ENCODE data around the gene ANKS1A. TPM values are rescaled to one million over a fixed set of nuclear protein-coding genes. Genes with fewer than 3 reads are reported as not detected.

The ANKS1A gene
- total and polyA plus RNA-seq, 2 of the 4 experiments (the other 2 are of a cell fraction): 7.2 to 7.5 TPM

GRCh38 chr6:35120746-35121145 lies 231.7 kb downstream of the ANKS1A start:
- H2BK5ac ChIP-seq (ENCODE audit: low read depth, low read length, poor library complexity, severe bottlenecking): no peak overlapping the region
- in situ Hi-C loops (cut with MboI; ENCODE audit: low sequenced_read_pairs): no loop called here
- CTCF ChIA-PET: no interaction called here

More at GRCh38 chr6:35120746-35121145, 231.7 kb downstream of the ANKS1A start:
- no CpG with 5 or more reads among the region's 2 CpGs for WGBS, 2 experiments (ENCODE audit: extremely low coverage in 2 of 2, insufficient read length in 1 of 2)
- TF ChIP-seq BHLHE40 (IDR thresholded peaks at IDR 0.05; ENCODE audit: low read depth, low read length) (no peak), SMC3 (IDR thresholded peaks at IDR 0.05; ENCODE audit: low read depth, low read length) (no peak), MAFK (IDR thresholded peaks at IDR 0.05; ENCODE audit: low read depth, low read length) (no peak), RAD21 (IDR thresholded peaks at IDR 0.05; ENCODE audit: low read length) (no peak), NFE2L2 (IDR thresholded peaks at IDR 0.05; ENCODE audit: low read depth, low read length) (no peak), POLR2A (IDR thresholded peaks at IDR 0.05; ENCODE audit: low read depth, low read length) (no peak), RFX5 (IDR thresholded peaks at IDR 0.05; ENCODE audit: low read depth, low read length) (no peak), RCOR1 (IDR thresholded peaks at IDR 0.05; ENCODE audit: insufficient replicate concordance, low read length) (no peak), FOS (IDR thresholded peaks at IDR 0.05; ENCODE audit: low read depth, low read length) (no peak), CHD1 (IDR thresholded peaks at IDR 0.05; ENCODE audit: low read depth, low read length) (no peak), MXI1 (IDR thresholded peaks at IDR 0.05; ENCODE audit: borderline replicate concordance, low read depth, low read length) (no peak), MAZ (IDR thresholded peaks at IDR 0.05; ENCODE audit: borderline replicate concordance, low read depth, low read length) (no peak), USF2 (IDR thresholded peaks at IDR 0.05; ENCODE audit: low read depth, low read length) (no peak), ELK1 (IDR thresholded peaks at IDR 0.05; ENCODE audit: borderline replicate concordance, low read depth, low read length) (no peak), CEBPB (IDR thresholded peaks at IDR 0.05; ENCODE audit: low read depth, low read length) (no peak), CTCF (conservative IDR thresholded peaks at IDR 0.05; ENCODE audit: low read depth, low read length) (no peak)
- POLR2A ChIA-PET (ENCODE audit: unreplicated experiment): no interaction called here
- H4K5ac ChIP-seq (ENCODE audit: low read depth, low read length): no peak overlapping the region
- dilution Hi-C loops (cut with HindIII; ENCODE audit: low sequenced_read_pairs, unreplicated experiment) (no loop called here), intact Hi-C loops (cut with micrococcal nuclease) (no loop called here)
- H3K23ac ChIP-seq (ENCODE audit: low read depth, low read length): no peak overlapping the region
- H3K4me3 ChIP-seq (ENCODE audit: insufficient read depth, low read depth, low read length): no peak overlapping the region
- DNase-seq: no peak
- H4K8ac ChIP-seq (ENCODE audit: low read depth in 2 of 2, low read length in 2 of 2): no peak overlapping the region
- no peaks in the 10 kb centered on the region for H3K36me3 ChIP-seq (ENCODE audit: control insufficient read depth, insufficient read depth, low read length)
- H2AFZ ChIP-seq (replicated peaks; ENCODE audit: low read length, poor library complexity): no peak overlapping the region
- no peak overlapping the region for H3K9ac ChIP-seq (ENCODE audit: low read depth, low read length)
- H2AK9ac ChIP-seq (replicated peaks; ENCODE audit: low read depth, low read length, poor library complexity): no peak overlapping the region
- no peak overlapping the region for H3K18ac ChIP-seq (ENCODE audit: low read depth, low read length)
- no peaks in the 10 kb centered on the region for H3K4me1 ChIP-seq (ENCODE audit: control insufficient read depth, insufficient read depth, low read length)
- H2AK5ac ChIP-seq (ENCODE audit: low read depth, low read length): no peak overlapping the region
- H3K9me3 ChIP-seq (ENCODE audit: control insufficient read depth, insufficient read depth, low read length): peaks cover 7% of the 10 kb centered on the region
- H3K9me1 ChIP-seq (ENCODE audit: insufficient read depth, low read length): no peaks in the 10 kb centered on the region
- H3K27me3 ChIP-seq (ENCODE audit: control insufficient read depth, insufficient read depth, low read length): peaks cover 6% of the 10 kb centered on the region
- H4K20me1 ChIP-seq (ENCODE audit: insufficient read depth, low read length): no peaks in the 10 kb centered on the region
- no peak overlapping the region for H3K4me2 ChIP-seq (ENCODE audit: low read depth, low read length)
- no peak overlapping the region for H3K56ac ChIP-seq (ENCODE audit: extremely low read depth, insufficient read depth, low read length)
- no peak overlapping the region for H3K4ac ChIP-seq (ENCODE audit: low read depth, low read length)
- no peak overlapping the region for H3K14ac ChIP-seq (replicated peaks; ENCODE audit: low read depth, low read length)
- no peak overlapping the region for H2BK120ac ChIP-seq (ENCODE audit: low read depth, low read length)
- H4K91ac ChIP-seq (ENCODE audit: insufficient read depth, low read depth, low read length): no peak overlapping the region
- BruUV-seq (replicated peaks): no TSS peak
- no peak overlapping the region for H2BK15ac ChIP-seq (ENCODE audit: low read depth, low read length)
- no peak overlapping the region for H2BK20ac ChIP-seq (ENCODE audit: low read depth, low read length)
- no peak overlapping the region for H3K27ac ChIP-seq (ENCODE audit: insufficient read depth, low read length)
- ATAC-seq (ENCODE audit: low read depth): no peak
- H3K79me1 ChIP-seq (ENCODE audit: low read depth in 1 of 2, low read length in 2 of 2): no peaks in the 10 kb centered on the region

Measured in IMR-90 (cell line).